GM12891 (cell line): ENCODE measurements around the gene THSD7B.

Experiments used
- POLR2AphosphoS5 ChIP-seq: IDR thresholded peaks from 2 replicates; pipeline ENCODE4 v1.6.1; 2011; ENCODE audit warnings: low read depth, low read length, control low read depth
- TAF1 ChIP-seq: IDR thresholded peaks from 2 replicates; pipeline ENCODE4 v1.6.1; 2011; ENCODE audit warnings: low read depth, low read length, control low read depth

- TF ChIP-seq TAF1 = no peak
- TF ChIP-seq POLR2AphosphoS5 = no peak
Observed at GRCh38 chr2:137493261-137493660, 727.9 kb downstream of the THSD7B start.
